Measurements from ENCODE around the gene LENG9. TPM values are rescaled to one million over a fixed set of nuclear protein-coding genes. Genes with fewer than 3 reads are reported as not detected.

The LENG9 gene
- total RNA-seq, 1 experiment from 2014 or later: 4.2 TPM

DNA sequence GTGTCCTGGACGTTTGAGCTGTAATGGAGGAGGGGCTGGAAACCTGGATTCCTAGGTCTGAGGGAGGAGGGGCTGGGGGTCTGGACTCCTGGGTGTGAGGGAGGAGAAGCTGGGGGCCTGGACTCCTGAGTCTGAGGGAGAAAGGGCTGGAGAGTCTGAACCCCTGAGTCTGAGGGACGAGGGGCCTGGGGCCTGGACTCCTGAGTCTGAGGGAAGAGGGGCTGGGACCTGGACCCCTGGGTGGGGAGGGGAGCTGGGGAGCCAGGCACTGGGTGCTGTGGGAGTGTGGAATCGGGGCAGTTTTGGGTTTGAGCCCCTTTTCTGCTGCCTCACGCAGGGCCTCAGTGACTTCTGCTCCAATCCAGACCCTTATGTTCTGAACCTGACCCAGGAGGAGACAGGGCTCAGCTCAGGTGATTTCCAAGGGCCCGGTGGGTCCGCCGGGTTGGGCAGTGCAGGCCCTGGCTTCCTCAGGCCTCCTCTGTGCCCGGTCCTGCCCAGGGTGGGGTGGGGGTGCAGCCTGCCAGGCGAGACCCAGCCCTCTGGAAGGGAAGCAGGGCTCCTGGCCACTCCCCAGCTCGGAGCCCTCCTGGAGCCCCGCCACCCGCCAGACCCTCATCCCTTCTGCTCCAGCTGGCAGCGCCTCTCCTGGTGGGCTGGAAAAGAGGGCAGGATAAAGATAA is 33.9 kb downstream of the LENG9 start:
- no peak for DNase-seq (ENCODE audit: low spot score)
- H3K27ac ChIP-seq (ENCODE audit: low read depth, low read length, poor library complexity, severe bottlenecking): no peak overlapping the region
- ChIA-PET CTCF (no interaction called here), POLR2A (ENCODE audit: low non-redundant PET) (no interaction called here)
- H3K27me3 ChIP-seq (replicated peaks; ENCODE audit: insufficient read depth, low read depth, low read length, poor library complexity): peaks cover 4% of the 10 kb centered on the region
- TF ChIP-seq, protein P1, sequence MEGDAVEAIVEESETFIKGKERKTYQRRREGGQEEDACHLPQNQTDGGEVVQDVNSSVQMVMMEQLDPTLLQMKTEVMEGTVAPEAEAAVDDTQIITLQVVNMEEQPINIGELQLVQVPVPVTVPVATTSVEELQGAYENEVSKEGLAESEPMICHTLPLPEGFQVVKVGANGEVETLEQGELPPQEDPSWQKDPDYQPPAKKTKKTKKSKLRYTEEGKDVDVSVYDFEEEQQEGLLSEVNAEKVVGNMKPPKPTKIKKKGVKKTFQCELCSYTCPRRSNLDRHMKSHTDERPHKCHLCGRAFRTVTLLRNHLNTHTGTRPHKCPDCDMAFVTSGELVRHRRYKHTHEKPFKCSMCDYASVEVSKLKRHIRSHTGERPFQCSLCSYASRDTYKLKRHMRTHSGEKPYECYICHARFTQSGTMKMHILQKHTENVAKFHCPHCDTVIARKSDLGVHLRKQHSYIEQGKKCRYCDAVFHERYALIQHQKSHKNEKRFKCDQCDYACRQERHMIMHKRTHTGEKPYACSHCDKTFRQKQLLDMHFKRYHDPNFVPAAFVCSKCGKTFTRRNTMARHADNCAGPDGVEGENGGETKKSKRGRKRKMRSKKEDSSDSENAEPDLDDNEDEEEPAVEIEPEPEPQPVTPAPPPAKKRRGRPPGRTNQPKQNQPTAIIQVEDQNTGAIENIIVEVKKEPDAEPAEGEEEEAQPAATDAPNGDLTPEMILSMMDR (conservative IDR thresholded peaks at IDR 0.05; ENCODE audit: low read depth, low read length): no peak
- no peak for TF ChIP-seq EZH2 (IDR thresholded peaks at IDR 0.05; ENCODE audit: borderline replicate concordance, low read depth, low read length, poor library complexity, severe bottlenecking)
- intact Hi-C loops (cut with micrococcal nuclease; ENCODE audit: unreplicated experiment): no loop called here
- H3K4me3 ChIP-seq (ENCODE audit: low read depth, low read length, poor library complexity, severe bottlenecking): no peak overlapping the region
- BruUV-seq (replicated peaks): no TSS peak
- H3K4me1 ChIP-seq (ENCODE audit: insufficient read depth, low read length, poor library complexity, severe bottlenecking): peaks cover 16% of the 10 kb centered on the region
- no peaks in the 10 kb centered on the region for H3K9me3 ChIP-seq (ENCODE audit: low read depth, low read length, poor library complexity, severe bottlenecking)
- no peaks in the 10 kb centered on the region for H3K36me3 ChIP-seq (ENCODE audit: insufficient read depth, low read length, poor library complexity, severe bottlenecking)

DNA sequence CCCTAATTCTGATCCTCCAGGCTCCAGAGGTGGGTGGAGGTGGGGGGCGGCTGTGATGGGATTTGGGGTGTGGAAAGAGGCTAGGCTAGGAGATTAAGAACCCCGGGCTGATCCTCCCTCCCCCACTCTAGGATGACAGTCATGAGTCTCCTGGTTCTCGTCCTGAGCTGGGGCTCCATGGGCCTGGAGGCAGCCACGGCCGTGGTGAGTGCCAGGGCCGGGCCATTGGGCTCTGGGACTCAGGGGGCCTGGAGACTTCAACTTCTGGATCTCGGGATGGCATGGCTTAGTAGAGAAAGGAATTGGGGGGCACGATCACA is 34.4 kb downstream of the LENG9 start:
- TF ChIP-seq, protein P1 (conservative IDR thresholded peaks at IDR 0.05; ENCODE audit: low read depth, low read length): no peak
- no peak for TF ChIP-seq EZH2 (IDR thresholded peaks at IDR 0.05; ENCODE audit: borderline replicate concordance, low read depth, low read length, poor library complexity, severe bottlenecking)
- ChIA-PET CTCF (no interaction called here), POLR2A (ENCODE audit: low non-redundant PET) (no interaction called here)
- Histone ChIP-seq H3K4me3 (ENCODE audit: low read depth, low read length, poor library complexity, severe bottlenecking) (no peak overlapping the region), H3K9me3 (ENCODE audit: low read depth, low read length, poor library complexity, severe bottlenecking) (no peaks in the 10 kb centered on the region), H3K27ac (ENCODE audit: low read depth, low read length, poor library complexity, severe bottlenecking) (no peak overlapping the region), H3K4me1 (ENCODE audit: insufficient read depth, low read length, poor library complexity, severe bottlenecking) (peaks cover 16% of the 10 kb centered on the region), H3K36me3 (ENCODE audit: insufficient read depth, low read length, poor library complexity, severe bottlenecking) (no peaks in the 10 kb centered on the region), H3K27me3 (replicated peaks; ENCODE audit: insufficient read depth, low read depth, low read length, poor library complexity) (peaks cover 4% of the 10 kb centered on the region)
- no peak for DNase-seq (ENCODE audit: low spot score)
- intact Hi-C loops (cut with micrococcal nuclease; ENCODE audit: unreplicated experiment): no loop called here
- no TSS peak for BruUV-seq (replicated peaks)

DNA sequence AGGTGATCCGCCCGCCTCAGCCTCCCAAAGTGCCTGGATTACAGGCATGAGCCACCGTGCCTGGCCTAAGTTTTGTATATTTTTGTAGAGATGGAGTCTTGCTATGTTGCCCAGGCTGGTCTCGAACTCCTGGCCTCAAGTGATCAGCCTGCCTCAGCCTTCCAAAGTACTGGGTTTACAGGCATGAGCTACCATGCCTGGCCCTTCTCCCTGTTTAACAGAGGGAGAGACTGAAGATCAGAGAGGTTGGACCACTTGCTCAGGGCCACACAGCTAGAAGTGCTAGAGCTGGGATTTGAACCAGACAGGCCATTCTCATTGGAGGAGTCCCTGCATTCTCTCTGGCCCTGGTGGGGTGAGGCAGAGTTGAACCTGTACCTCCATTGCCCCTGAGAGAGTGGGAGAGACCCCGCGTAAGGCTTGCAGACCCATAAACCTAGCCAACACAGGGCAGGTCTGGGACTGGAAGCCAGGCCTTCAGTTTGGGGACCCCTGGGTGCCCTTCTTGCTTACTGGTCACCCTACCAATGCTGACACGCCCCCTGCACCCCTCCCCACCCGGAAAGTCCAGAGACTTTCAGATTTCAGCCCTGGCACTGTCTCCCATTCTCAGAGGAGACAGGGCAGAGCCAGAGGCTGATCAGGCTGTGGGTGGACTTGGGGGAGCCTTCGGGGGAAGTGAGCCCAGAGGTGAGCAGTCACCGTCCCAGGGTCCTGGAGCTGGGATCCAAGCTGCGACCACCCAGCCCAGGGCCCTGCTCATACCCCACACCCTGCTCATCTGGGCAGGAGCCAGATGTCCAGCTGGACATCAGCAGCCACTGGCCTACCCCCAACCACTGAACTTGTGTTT is 35.0 kb downstream of the LENG9 start:
- no peak overlapping the region for H3K4me3 ChIP-seq (ENCODE audit: low read depth, low read length, poor library complexity, severe bottlenecking)
- H3K4me1 ChIP-seq (ENCODE audit: insufficient read depth, low read length, poor library complexity, severe bottlenecking): peaks cover 16% of the 10 kb centered on the region
- no peaks in the 10 kb centered on the region for H3K36me3 ChIP-seq (ENCODE audit: insufficient read depth, low read length, poor library complexity, severe bottlenecking)
- peaks cover 4% of the 10 kb centered on the region for H3K27me3 ChIP-seq (replicated peaks; ENCODE audit: insufficient read depth, low read depth, low read length, poor library complexity)
- no peak overlapping the region for H3K27ac ChIP-seq (ENCODE audit: low read depth, low read length, poor library complexity, severe bottlenecking)
- intact Hi-C loops (cut with micrococcal nuclease; ENCODE audit: unreplicated experiment): no loop called here
- H3K9me3 ChIP-seq (ENCODE audit: low read depth, low read length, poor library complexity, severe bottlenecking): no peaks in the 10 kb centered on the region
- TF ChIP-seq, protein P1 (conservative IDR thresholded peaks at IDR 0.05; ENCODE audit: low read depth, low read length): no peak
- no peak for TF ChIP-seq EZH2 (IDR thresholded peaks at IDR 0.05; ENCODE audit: borderline replicate concordance, low read depth, low read length, poor library complexity, severe bottlenecking)
- no peak for DNase-seq (ENCODE audit: low spot score)
- ChIA-PET POLR2A (ENCODE audit: low non-redundant PET) (interaction anchor here (0.6 kb wide), 1 partner anchor 12 kb away, joined by 11 read pairs; no protein-coding TSS in a partner anchor), CTCF (no interaction called here)
- BruUV-seq (replicated peaks): no TSS peak
